HEK293T (cell line): ENCODE data around the gene FYB1.

Experiments used
- BHLHE40 ChIP-seq: fragments of 450-650 bp; IDR thresholded peaks from 2 replicates; pipeline ENCODE4 v1.6.1; 2016; ENCODE audit warnings: mild to moderate bottlenecking, moderate library complexity, borderline replicate concordance
- FOXA1 ChIP-seq: fragments of 450-650 bp; IDR thresholded peaks from 2 replicates; pipeline ENCODE4 v1.6.1; 2016; ENCODE audit warnings: mild to moderate bottlenecking
- FOXK2 ChIP-seq: fragments of 450-650 bp; IDR thresholded peaks from 2 replicates; pipeline ENCODE4 v1.6.1; 2016; ENCODE audit warnings: mild to moderate bottlenecking
- FOXM1 ChIP-seq: fragments of 450-650 bp; IDR thresholded peaks from 2 replicates; pipeline ENCODE4 v1.6.1; 2017; ENCODE audit warnings: mild to moderate bottlenecking, borderline replicate concordance
- L3MBTL2 ChIP-seq: fragments of 450-650 bp; conservative IDR thresholded peaks from 2 replicates; pipeline ENCODE4 v1.6.1; 2016; ENCODE audit warnings: mild to moderate bottlenecking
- NFRKB ChIP-seq: fragments of 450-650 bp; IDR thresholded peaks from 2 replicates; pipeline ENCODE4 v1.6.1; 2016; ENCODE audit warnings: mild to moderate bottlenecking, moderate library complexity
- SP1 ChIP-seq: fragments of 450-650 bp; IDR thresholded peaks from 2 replicates; pipeline ENCODE4 v1.6.1; 2017
- SUZ12 ChIP-seq: fragments of 450-650 bp; IDR thresholded peaks from 2 replicates; pipeline ENCODE4 v1.6.1; 2016; ENCODE audit warnings: mild to moderate bottlenecking
- TARDBP ChIP-seq: fragments of 450-650 bp; IDR thresholded peaks from 2 replicates; pipeline ENCODE4 v1.6.1; 2016

DNA sequence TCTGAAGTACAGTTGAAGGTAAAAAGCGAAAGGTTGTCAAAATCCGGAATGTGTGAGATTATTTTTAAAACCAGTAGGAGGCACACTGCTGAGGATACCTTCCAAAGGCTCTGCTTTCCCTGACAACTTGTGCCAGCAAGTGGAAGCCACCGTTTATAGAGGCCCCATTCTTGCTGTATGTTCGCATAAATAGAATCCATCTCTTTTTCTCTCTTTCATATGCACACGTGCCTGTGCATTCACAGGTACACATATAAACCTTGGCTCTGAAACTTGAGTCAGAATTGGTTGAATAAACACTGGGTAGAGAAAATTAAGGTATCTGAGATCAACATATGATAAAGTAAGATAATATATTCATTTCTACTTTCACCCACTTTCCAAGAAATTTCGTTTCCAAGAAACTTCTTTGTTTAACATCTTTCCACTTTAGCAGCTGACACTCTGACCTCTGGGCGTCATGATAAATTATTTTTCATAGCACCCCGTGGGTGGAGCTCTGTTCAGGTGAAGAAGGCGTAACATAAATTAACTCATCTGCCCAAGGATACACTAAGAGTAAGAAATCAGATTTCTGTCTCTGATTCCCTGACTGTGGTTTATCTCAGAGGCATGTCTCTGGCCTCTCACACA lies 81.4 kb downstream of the FYB1 start:
- TF ChIP-seq FOXA1 (no peak), SUZ12 (no peak), TARDBP (no peak), BHLHE40 (no peak), NFRKB (no peak), FOXK2 (no peak), SP1 (no peak), L3MBTL2 (no peak), FOXM1 (no peak)
